Measurements from ENCODE around the gene CCL2. TPM values are rescaled to one million over a fixed set of nuclear protein-coding genes. Genes with fewer than 3 reads are reported as not detected.

Gene CCL2
- total and polyA plus RNA-seq, 2 of the 8 experiments (the other 6 are each of a cell fraction or from before 2014, with no cell fraction given) = 3.0 to 3.7 TPM

- FAIRE-seq = peak; percentile 7
- no peaks in the 10 kb centered on the region for H4K20me1 ChIP-seq (replicated peaks in 1 of 2; ENCODE audit: control insufficient read depth in 1 of 2, insufficient read depth in 2 of 2, low read length in 2 of 2)
- no peak overlapping the region for H3K23ac ChIP-seq (ENCODE audit: insufficient read length)
- H2AK5ac ChIP-seq (ENCODE audit: low read depth, low read length) = no peak overlapping the region
- H3K36me3 ChIP-seq (ENCODE audit: control insufficient read depth in 2 of 4, insufficient read depth in 4 of 4, low read length in 3 of 4) = no peaks in the 10 kb centered on the region
- no peak overlapping the region for H3K56ac ChIP-seq (replicated peaks; ENCODE audit: insufficient read length, low read depth, low read length)
- H4K8ac ChIP-seq (ENCODE audit: extremely low read depth, insufficient read depth, low read length) = no peak overlapping the region
- no peak overlapping the region for H3K27ac ChIP-seq (ENCODE audit: low read depth, low read length)
- CTCF ChIA-PET (ENCODE audit: partially characterized antibody) = interaction anchor here (1.3 to 1.8 kb wide), 2 partner anchors 21 to 80 kb away, joined by 3 read pairs; no protein-coding TSS in a partner anchor
- no peak overlapping the region for H3K18ac ChIP-seq (ENCODE audit: extremely low read depth, low read length)
- H3K4ac ChIP-seq (replicated peaks; ENCODE audit: insufficient read length, low read depth, low read length) = no peak overlapping the region
- no peaks in the 10 kb centered on the region for H3K27me3 ChIP-seq (replicated peaks in 1 of 4; ENCODE audit: control insufficient read depth in 3 of 4, extremely low read depth in 1 of 4, insufficient read depth in 3 of 4, low read length in 3 of 4)
- WGBS, 2 experiments (ENCODE audit: extremely low coverage in 1 of 2, insufficient coverage in 1 of 2, insufficient read length in 1 of 2, insufficient replicate concordance in 2 of 2, low coverage in 1 of 2, low lambda C conversion rate in 2 of 2, missing lambda C conversion rate in 1 of 2) = 91% methylated on average over 4 of the region's 4 CpGs; no CpG with 5 or more reads in 1 of the 2 experiments
- no peak overlapping the region for H3K14ac ChIP-seq (ENCODE audit: insufficient read length)
- TF ChIP-seq CHD2 (IDR thresholded peaks at IDR 0.05; ENCODE audit: low read length) = no peak
- no peak for TF ChIP-seq PHF8 (conservative IDR thresholded peaks at IDR 0.05; ENCODE audit: low read depth, low read length)
- TF ChIP-seq POU5F1 (IDR thresholded peaks at IDR 0.05; ENCODE audit: low read depth, low read length) = no peak
- no peak for TF ChIP-seq EGR1 (IDR thresholded peaks at IDR 0.05; ENCODE audit: borderline replicate concordance, low read depth, low read length)
- TF ChIP-seq, protein P1, sequence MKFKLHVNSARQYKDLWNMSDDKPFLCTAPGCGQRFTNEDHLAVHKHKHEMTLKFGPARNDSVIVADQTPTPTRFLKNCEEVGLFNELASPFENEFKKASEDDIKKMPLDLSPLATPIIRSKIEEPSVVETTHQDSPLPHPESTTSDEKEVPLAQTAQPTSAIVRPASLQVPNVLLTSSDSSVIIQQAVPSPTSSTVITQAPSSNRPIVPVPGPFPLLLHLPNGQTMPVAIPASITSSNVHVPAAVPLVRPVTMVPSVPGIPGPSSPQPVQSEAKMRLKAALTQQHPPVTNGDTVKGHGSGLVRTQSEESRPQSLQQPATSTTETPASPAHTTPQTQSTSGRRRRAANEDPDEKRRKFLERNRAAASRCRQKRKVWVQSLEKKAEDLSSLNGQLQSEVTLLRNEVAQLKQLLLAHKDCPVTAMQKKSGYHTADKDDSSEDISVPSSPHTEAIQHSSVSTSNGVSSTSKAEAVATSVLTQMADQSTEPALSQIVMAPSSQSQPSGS (IDR thresholded peaks at IDR 0.05; ENCODE audit: low read length) = no peak
- TF ChIP-seq GTF2F1 (IDR thresholded peaks at IDR 0.05; ENCODE audit: borderline replicate concordance, low read depth, low read length) = no peak
- no peak for TF ChIP-seq POLR2AphosphoS5 (IDR thresholded peaks at IDR 0.05; ENCODE audit: low read depth, low read length)
- no peak for TF ChIP-seq RAD21 (IDR thresholded peaks at IDR 0.05 in 1 of 2, conservative IDR thresholded peaks at IDR 0.05 in 1 of 2; ENCODE audit: low read depth in 2 of 2, low read length in 2 of 2)
- no peak for TF ChIP-seq CREB1 (IDR thresholded peaks at IDR 0.05)
- TF ChIP-seq POLR2A (IDR thresholded peaks at IDR 0.05; ENCODE audit: control extremely low read depth in 1 of 2, low read depth in 2 of 2, low read length in 2 of 2) = no peak
- TF ChIP-seq BACH1 (IDR thresholded peaks at IDR 0.05; ENCODE audit: low read length) = no peak
- TF ChIP-seq KDM5A (IDR thresholded peaks at IDR 0.05; ENCODE audit: low read length) = no peak
- no peak for TF ChIP-seq RXRA (IDR thresholded peaks at IDR 0.05; ENCODE audit: insufficient read depth, low read depth, low read length)
- H3K4me3 ChIP-seq (ENCODE audit: extremely low read depth in 1 of 4, insufficient read depth in 2 of 4, low read depth in 3 of 4, low read length in 4 of 4) = no peak overlapping the region
- H2BK12ac ChIP-seq (ENCODE audit: low read depth, low read length) = no peak overlapping the region
- no peak overlapping the region for H2BK20ac ChIP-seq (ENCODE audit: low read length)
- H3K79me2 ChIP-seq (ENCODE audit: control insufficient read depth in 1 of 2, insufficient read depth in 2 of 2, low read length in 2 of 2) = no peaks in the 10 kb centered on the region
- H3K79me1 ChIP-seq (ENCODE audit: low read depth, low read length) = no peaks in the 10 kb centered on the region
- H4K91ac ChIP-seq (replicated peaks; ENCODE audit: insufficient read length, low read length) = no peak overlapping the region
- H3K9me3 ChIP-seq (ENCODE audit: insufficient read depth in 2 of 2, low read depth in 1 of 2, low read length in 1 of 2) = no peaks in the 10 kb centered on the region
- POLR2A ChIA-PET (ENCODE audit: partially characterized antibody) = interaction anchor here (0.6 kb wide), 1 partner anchor 786 kb away, joined by 4 read pairs; no protein-coding TSS in a partner anchor
- no peak overlapping the region for H2BK15ac ChIP-seq (ENCODE audit: low read length)
- H3K9ac ChIP-seq (replicated peaks in 1 of 4; ENCODE audit: extremely low read depth in 1 of 4, low read depth in 3 of 4, low read length in 3 of 4) = no peak overlapping the region
- DNase-seq (ENCODE audit: low read depth in 1 of 2, low spot score in 2 of 2) = no peak
- H3K4me1 ChIP-seq (replicated peaks in 1 of 4; ENCODE audit: control insufficient read depth in 3 of 4, insufficient read depth in 4 of 4, low read length in 3 of 4) = no peaks in the 10 kb centered on the region; a peak in 1 of 7 replicates
- H4K5ac ChIP-seq (ENCODE audit: insufficient read length, low read depth, low read length) = no peak overlapping the region
- no peaks in the 10 kb centered on the region for H3K23me2 ChIP-seq (ENCODE audit: low read depth, low read length)
- H2BK5ac ChIP-seq (ENCODE audit: low read depth, low read length) = no peak overlapping the region
- H2BK120ac ChIP-seq (replicated peaks; ENCODE audit: low read depth, low read length) = no peak overlapping the region
- H2AFZ ChIP-seq (ENCODE audit: low read length) = 0 out of 2 replicates have a peak overlapping the region, but pooled peaks have one; percentile 12
- no peak overlapping the region for H3K4me2 ChIP-seq (ENCODE audit: insufficient read depth in 1 of 2, low read depth in 2 of 2, low read length in 2 of 2)
Measured at GRCh38 chr17:34276826-34277225, 21.7 kb downstream of the CCL2 start.
